GM12878 (cell line): ENCODE results near the gene KIAA1671. TPM values are rescaled to one million over a fixed set of nuclear protein-coding genes. Genes with fewer than 3 reads are reported as not detected.

Experiments used
- ATAC-seq: fragments of 200-7000 bp; cut with Tn5 transposase; 3 replicates; pipeline ENCODE4 v1.9.1; 2020; ENCODE audit warnings: mild to moderate bottlenecking, moderate library complexity
- BruUV-seq: library from RNA; stranded (reverse); fragments of 400-500 nt; replicated peaks from 2 replicates; lab custom pipeline; 2021; lab: Mats Ljungman, UMichigan
- CTCF ChIA-PET: fragments of 300-600 bp; sonication (Branson Sonifier 250); formaldehyde crosslinking; extraction: SDS; loops from one replicate; lab custom pipeline; 2021; ENCODE audit warnings: inconsistent platforms; lab: Yijun Ruan, JAX
- POLR2A ChIA-PET: fragments of 350-600 bp; formaldehyde crosslinking; extraction: SDS; loops from one replicate; lab custom pipeline; 2021; ENCODE audit warnings: inconsistent platforms; lab: Charles Lee
- RAD21 ChIA-PET: fragments of 300-600 bp; sonication (Branson Sonifier 250); formaldehyde crosslinking; loops from one replicate; lab custom pipeline; 2023; ENCODE audit warnings: antibody characterized with exemption; ENCODE audit not compliant: unreplicated experiment; lab: Charles Lee
- SMC1A ChIA-PET: fragments of 300-600 bp; sonication (Branson Sonifier 250); formaldehyde crosslinking; loops from one replicate; lab custom pipeline; 2023; ENCODE audit not compliant: unreplicated experiment, uncharacterized antibody; lab: Charles Lee
- DNase-seq: peaks from one replicate; pipeline ENCODE4 v3.0.0-alpha.2; 2011; ENCODE audit warnings: low read depth, low spot score
- FAIRE-seq: peaks from 3 replicates; lab custom pipeline; 2011; peaks lifted over from hg19 to GRCh38; lab: Jason Lieb, UNC
- H2AFZ ChIP-seq: 2 replicates; pipeline ENCODE4 v1.6.0; 2011; ENCODE audit warnings: low read depth, low read length, control low read depth; ENCODE audit not compliant: control insufficient read depth
- H3K27ac ChIP-seq: 2 replicates; pipeline ENCODE4 v1.5.1; 2011; ENCODE audit warnings: control low read depth; ENCODE audit not compliant: control insufficient read depth, insufficient read depth
- H3K27me3 ChIP-seq, 2 experiments: replicated peaks in 1 of 2; 2 replicates each; pipeline versions ENCODE4 v1.6.0 to v1.6.1; 2011; ENCODE audit warnings: low read length in 1 of 2; ENCODE audit not compliant: control insufficient read depth in 2 of 2, insufficient read depth in 2 of 2
- H3K36me3 ChIP-seq, 2 experiments: 2 replicates each; pipeline ENCODE4 v1.5.1; 2011; ENCODE audit warnings: low read length in 1 of 2; ENCODE audit not compliant: control insufficient read depth in 2 of 2, insufficient read depth in 2 of 2
- H3K4me1 ChIP-seq: 2 replicates; pipeline ENCODE4 v1.6.1; 2011; ENCODE audit warnings: mild to moderate bottlenecking, low read length, moderate library complexity, mixed read lengths; ENCODE audit not compliant: control insufficient read depth, insufficient read depth
- H3K4me2 ChIP-seq: 2 replicates; pipeline ENCODE4 v1.6.0; 2011; ENCODE audit warnings: control low read depth; ENCODE audit not compliant: control insufficient read depth, insufficient read depth
- H3K4me3 ChIP-seq: fragments of 200-600 bp; sonication (generic); 2 replicates; pipeline ENCODE4 v1.5.1; 2016
- H3K79me2 ChIP-seq: 2 replicates; pipeline ENCODE4 v1.6.0; 2011; ENCODE audit warnings: low read length; ENCODE audit not compliant: control insufficient read depth, insufficient read depth
- H3K9ac ChIP-seq: 2 replicates; pipeline ENCODE4 v1.8.0; 2011; ENCODE audit warnings: low read length, control low read depth, mixed read lengths; ENCODE audit not compliant: control insufficient read depth, insufficient read depth
- H3K9me3 ChIP-seq: replicated peaks from 3 replicates; pipeline ENCODE4 v1.5.1; 2011; ENCODE audit warnings: mild to moderate bottlenecking, low read length; ENCODE audit not compliant: control insufficient read depth, insufficient read depth
- H4K20me1 ChIP-seq: 2 replicates; pipeline ENCODE4 v1.6.0; 2011; ENCODE audit not compliant: control insufficient read depth, insufficient read depth
- POLR2AphosphoS2 ChIP-seq: IDR thresholded peaks from 2 replicates; pipeline ENCODE4 v1.6.1; 2011; ENCODE audit warnings: low read depth, mild to moderate bottlenecking, low read length, improper control_type of control experiment, moderate library complexity
- RELA ChIP-seq: fragments of 450-650 bp; IDR thresholded peaks from 2 replicates; pipeline ENCODE4 v1.8.0; 2014; ENCODE audit warnings: borderline replicate concordance; ENCODE audit not compliant: partially characterized antibody
- TCF3 ChIP-seq: IDR thresholded peaks from 2 replicates; pipeline ENCODE4 v1.6.1; 2012; ENCODE audit warnings: low read depth, mild to moderate bottlenecking, low read length, borderline replicate concordance; ENCODE audit not compliant: insufficient read depth
- WGBS: methylation state at CpG from one replicate; pipeline ENCODE4 v1.1.6; 2016; ENCODE audit warnings: low lambda C conversion rate; ENCODE audit not compliant: insufficient replicate concordance, insufficient coverage; ENCODE audit errors: missing lambda C conversion rate; 5-methylcytosine and 5-hydroxymethylcytosine counted together
- in situ Hi-C: fragments of 300-500 bp; cut with MboI; formaldehyde crosslinking; loops from 9 replicates; pipeline ENCODE4 v1.14.3; 2018; ENCODE audit warnings: mixed read lengths
- intact Hi-C: fragments of 100-400 bp; cut with micrococcal nuclease; formaldehyde crosslinking; loops from one replicate; pipeline ENCODE4 v1.14.2; 2022; ENCODE audit not compliant: unreplicated experiment
- polyA plus RNA-seq, 11 experiments: library from polyadenylated mRNA; depleted of rRNA in 4 of 11; unstranded in 6 of 11; stranded (reverse) in 5 of 11; fragments of >200 nt; fragmentation: Nextera tagmentation in 4 of 11; fragmentation: Illumina TruSeq in 1 of 11; extraction: Ambion mirVana in 4 of 11; extraction: Trizol in 1 of 11; gene quantifications; 1 replicate in 1 of 11; 2 replicates in 10 of 11; pipeline versions ENCODE4 v1.2.1 to v1.2.3, GENCODE V29; 2011 to 2016; ENCODE audit warnings: inconsistent platforms in 2 of 11, missing spikeins in 2 of 11, low read depth in 1 of 11
- total RNA-seq, 4 experiments: library from RNA; depleted of rRNA in 3 of 4; stranded (reverse); fragments of >200 nt in 3 of 4; fragmentation: Illumina TruSeq in 1 of 4; extraction: Trizol in 1 of 4; gene quantifications; 2 replicates each; pipeline versions ENCODE4 v1.2.1 to v1.2.3, GENCODE V29; 2013 to 2021

The KIAA1671 gene
- total and polyA plus RNA-seq, 10 of the 15 experiments (the other 5 are each of a cell fraction or from before 2014, with no cell fraction given) = 0.05 to 2.7 (median 0.33) TPM

- TF ChIP-seq RELA = no peak
These were observed 144.3 kb downstream of the KIAA1671 start (continued) for GRCh38 chr22:25096638-25097405.

- H3K27me3 ChIP-seq = no peaks in the 10 kb centered on the region
- 13% methylated on average over 9 of the region's 9 CpGs for WGBS
- H3K79me2 ChIP-seq = no peaks in the 10 kb centered on the region
- SMC1A ChIA-PET = interaction anchor here (0.6 kb wide), 1 partner anchor 18 kb away, joined by 3 read pairs; no protein-coding TSS in a partner anchor
- H3K27ac ChIP-seq = no peak overlapping the region
- in situ Hi-C loops = no loop called here
- H3K36me3 ChIP-seq = no peaks in the 10 kb centered on the region
- intact Hi-C loops = no loop called here
- no peak for FAIRE-seq
- ATAC-seq = no peak
- BruUV-seq = no TSS peak
- H2AFZ ChIP-seq = no peak overlapping the region
- H3K4me2 ChIP-seq = no peak overlapping the region
- H3K9ac ChIP-seq = no peak overlapping the region
- H3K9me3 ChIP-seq = no peaks in the 10 kb centered on the region
- POLR2A ChIA-PET = interaction anchor here (0.5 kb wide), 2 partner anchors 40 to 343 kb away, joined by 4 read pairs; no protein-coding TSS in a partner anchor
- no peak for DNase-seq
- CTCF ChIA-PET = no interaction called here
- RAD21 ChIA-PET = no interaction called here
- no peaks in the 10 kb centered on the region for H4K20me1 ChIP-seq
- H3K4me1 ChIP-seq = no peaks in the 10 kb centered on the region
- TF ChIP-seq POLR2AphosphoS2 (no peak), TCF3 (no peak)
- H3K4me3 ChIP-seq = no peak overlapping the region
These were observed 146.0 kb downstream of the KIAA1671 start for GRCh38 chr22:25098445-25099081.
